Natural killer cell (primary cell): Measurements from ENCODE around the gene MYO15A. TPM values are rescaled to one million over a fixed set of nuclear protein-coding genes. Genes with fewer than 3 reads are reported as not detected.

ENCODE experiments used
- ATAC-seq, 3 donors: fragments of 150-1000 bp in 2 of 3; fragments of 200-7000 bp in 1 of 3; cut with Tn5 transposase; 1 replicate in 1 of 3; 2 replicates in 2 of 3; pipeline ENCODE4 v1.10.0; 2021; ENCODE audit warnings: mild to moderate bottlenecking in 2 of 3, moderate library complexity in 2 of 3
- DNase-seq, 2 donors: peaks; one replicate each; pipeline versions ENCODE4 v3.0.0 to v3.0.0-alpha.2; 2013 to 2021; ENCODE audit warnings: mixed read lengths in 1 of 2
- H3K27ac ChIP-seq: one replicate; pipeline ENCODE4 v1.5.1; 2013; ENCODE audit warnings: mild to moderate bottlenecking, low read length
- H3K27me3 ChIP-seq: one replicate; pipeline ENCODE4 v1.6.1; 2013; ENCODE audit warnings: low read length; ENCODE audit not compliant: control insufficient read depth, insufficient read depth
- H3K36me3 ChIP-seq: one replicate; pipeline ENCODE4 v1.6.1; 2013; ENCODE audit warnings: low read length; ENCODE audit not compliant: control insufficient read depth, insufficient read depth
- H3K4me1 ChIP-seq: one replicate; pipeline ENCODE4 v1.6.1; 2013; ENCODE audit warnings: low read length; ENCODE audit not compliant: control insufficient read depth, insufficient read depth
- H3K4me3 ChIP-seq: one replicate; pipeline ENCODE4 v1.5.1; 2013; ENCODE audit warnings: low read length
- H3K9me3 ChIP-seq: one replicate; pipeline ENCODE4 v1.6.1; 2013; ENCODE audit warnings: low read length; ENCODE audit not compliant: control insufficient read depth, insufficient read depth
- H3K27ac Mint-ChIP-seq, 2 donors: one replicate each; pipeline ENCODE4 v1.8.0; 2022; ENCODE audit warnings: mild to moderate bottlenecking in 2 of 2, mixed read lengths in 2 of 2, moderate library complexity in 1 of 2
- H3K27me3 Mint-ChIP-seq, 2 donors: one replicate each; pipeline ENCODE4 v1.8.0; 2022; ENCODE audit warnings: low read depth in 2 of 2, mixed read lengths in 2 of 2
- H3K36me3 Mint-ChIP-seq: one replicate; pipeline ENCODE4 v1.8.0; 2022; ENCODE audit warnings: mixed read lengths
- H3K4me1 Mint-ChIP-seq, 2 donors: one replicate each; pipeline ENCODE4 v1.8.0; 2022; ENCODE audit warnings: mixed read lengths in 2 of 2
- H3K4me3 Mint-ChIP-seq: one replicate; pipeline ENCODE4 v1.8.0; 2022; ENCODE audit warnings: mild to moderate bottlenecking, moderate library complexity, mixed read lengths
- H3K9me3 Mint-ChIP-seq, 2 donors: one replicate each; pipeline ENCODE4 v1.8.0; 2022; ENCODE audit warnings: mixed read lengths in 2 of 2
- CTCF ChIP-seq: fragments of 200-600 bp; IDR thresholded peaks from one replicate; pipeline ENCODE4 v1.8.0; 2022; ENCODE audit warnings: antibody characterized with exemption
- WGBS: methylation state at CpG from one replicate; pipeline ENCODE4 v1.1.7; 2013; ENCODE audit warnings: missing lambda C conversion rate; ENCODE audit not compliant: insufficient coverage; 5-methylcytosine and 5-hydroxymethylcytosine counted together
- intact Hi-C: fragments of 100-400 bp; cut with micrococcal nuclease; formaldehyde crosslinking; loops from one replicate; pipeline ENCODE4 v1.14.2; 2022
- total RNA-seq, 4 donors: library from RNA; stranded (reverse); fragments of 120-200 nt in 1 of 4; gene quantifications; one replicate each; pipeline versions ENCODE4 v1.2.3 to v1.2.4, GENCODE V29; 2013 to 2022

Gene MYO15A
- total RNA-seq, 3 donors from 2014 or later (not counting 1 experiment from before 2014, with no cell fraction given), result 1.6 to 2.0 (median 1.8) TPM

- no peak overlapping the region for H3K27ac ChIP-seq
- H3K27me3 Mint-ChIP-seq, result no peaks in the 10 kb centered on the region
- no peaks in the 10 kb centered on the region for H3K27me3 ChIP-seq
- no peaks in the 10 kb centered on the region for H3K36me3 Mint-ChIP-seq
- H3K27ac Mint-ChIP-seq, result no peak overlapping the region
- 69% methylated on average over 68 of the region's 68 CpGs for WGBS
- no peaks in the 10 kb centered on the region for H3K4me1 Mint-ChIP-seq
- no peak overlapping the region for H3K4me3 ChIP-seq
- H3K36me3 ChIP-seq, result no peaks in the 10 kb centered on the region
- peaks cover 6% of the 10 kb centered on the region for H3K9me3 ChIP-seq
- TF ChIP-seq CTCF, result no peak
- no peak overlapping the region for H3K4me3 Mint-ChIP-seq
- no peak for ATAC-seq
- DNase-seq, result no peak
- no peaks in the 10 kb centered on the region for H3K4me1 ChIP-seq
- no peaks in the 10 kb centered on the region for H3K9me3 Mint-ChIP-seq
- intact Hi-C loops, result no loop called here
These were observed 12.0 kb downstream of the MYO15A start for GRCh38 chr17:18120461-18121017.

- intact Hi-C loops, result no loop called here
- WGBS, result 91% methylated on average over 54 of the region's 54 CpGs
- no peaks in the 10 kb centered on the region for H3K9me3 Mint-ChIP-seq
These were observed 12.8 kb downstream of the MYO15A start for GRCh38 chr17:18121144-18121910.

GRCh38 chr17:18122990-18123753, 14.6 kb downstream of the MYO15A start:
- intact Hi-C loops, result no loop called here
- Mint-ChIP-seq H3K4me1 (no peaks in the 10 kb centered on the region), H3K4me3 (no peak overlapping the region), H3K36me3 (no peaks in the 10 kb centered on the region), H3K9me3 (no peaks in the 10 kb centered on the region), H3K27me3 (no peaks in the 10 kb centered on the region), H3K27ac (no peak overlapping the region)
- 84% methylated on average over 31 of the region's 31 CpGs for WGBS
- Histone ChIP-seq H3K27me3 (no peaks in the 10 kb centered on the region), H3K27ac (no peak overlapping the region), H3K4me1 (no peaks in the 10 kb centered on the region), H3K4me3 (no peak overlapping the region), H3K36me3 (no peaks in the 10 kb centered on the region), H3K9me3 (peaks cover 6% of the 10 kb centered on the region)
- ATAC-seq, result no peak
- no peak for DNase-seq
- TF ChIP-seq CTCF, result no peak

More at GRCh38 chr17:18121144-18121910, 12.8 kb downstream of the MYO15A start:
- H3K27ac ChIP-seq, result no peak overlapping the region
- peaks cover 6% of the 10 kb centered on the region for H3K9me3 ChIP-seq
- Mint-ChIP-seq H3K4me1 (no peaks in the 10 kb centered on the region), H3K4me3 (no peak overlapping the region), H3K27me3 (no peaks in the 10 kb centered on the region), H3K36me3 (no peaks in the 10 kb centered on the region), H3K27ac (no peak overlapping the region)
- H3K4me1 ChIP-seq, result no peaks in the 10 kb centered on the region
- ATAC-seq (no peak), DNase-seq (no peak)
- no peak overlapping the region for H3K4me3 ChIP-seq
- H3K27me3 ChIP-seq, result no peaks in the 10 kb centered on the region
- TF ChIP-seq CTCF, result no peak
- H3K36me3 ChIP-seq, result no peaks in the 10 kb centered on the region
